Prostate gland (tissue), 2 donors: Measurements from ENCODE around the gene URB2.

Source experiments
- CTCF ChIP-seq, 4 experiments: fragments of 200-600 bp in 2 of 4; fragments of 450-650 bp in 2 of 4; sonication (generic) in 2 of 4; IDR thresholded peaks; 1 replicate in 3 of 4; 2 replicates in 1 of 4; pipeline ENCODE4 v1.5.1; 2016 to 2019; ENCODE audit warnings: antibody characterized with exemption in 4 of 4, mild to moderate bottlenecking in 2 of 4, moderate library complexity in 2 of 4
- POLR2AphosphoS5 ChIP-seq: sonication (generic); formaldehyde crosslinking; IDR thresholded peaks from one replicate; pipeline ENCODE4 v1.6.1; 2017; ENCODE audit warnings: antibody characterized with exemption

- TF ChIP-seq CTCF (IDR thresholded peaks at IDR 0.05): no peak
- no peak for TF ChIP-seq POLR2AphosphoS5
These were observed 40.0 kb downstream of the URB2 start for GRCh38 chr1:229665912-229666558.
